GM19328 (cell line): ENCODE data around the gene FAR1.
A peak's percentile ranks its signal among the peaks of the same experiment; 100 is the strongest.
"Not testable (repeated sequence)": the region's sequence is repeated elsewhere in the genome, so short reads cannot be mapped to it uniquely, and the experiment has no call there.

Experiments used
- ATAC-seq: cut with Tn5 transposase; IDR thresholded peaks from one replicate; pipeline ENCODE4 v1.9.1; 2021; ENCODE audit warnings: mild to moderate bottlenecking, moderate library complexity; ENCODE audit not compliant: unreplicated experiment

FAR1 gene

GRCh38 chr11:13702071-13702470, 33.6 kb downstream of the FAR1 start:
- ATAC-seq, result no peak

GRCh38 chr11:13705710-13706109, 37.2 kb downstream of the FAR1 start:
- no peak for ATAC-seq

- no peak for ATAC-seq
Observed at GRCh38 chr11:13713982-13714381, 45.5 kb downstream of the FAR1 start.

GRCh38 chr11:13717331-13717730, 48.9 kb downstream of the FAR1 start:
- ATAC-seq, result no peak

DNA sequence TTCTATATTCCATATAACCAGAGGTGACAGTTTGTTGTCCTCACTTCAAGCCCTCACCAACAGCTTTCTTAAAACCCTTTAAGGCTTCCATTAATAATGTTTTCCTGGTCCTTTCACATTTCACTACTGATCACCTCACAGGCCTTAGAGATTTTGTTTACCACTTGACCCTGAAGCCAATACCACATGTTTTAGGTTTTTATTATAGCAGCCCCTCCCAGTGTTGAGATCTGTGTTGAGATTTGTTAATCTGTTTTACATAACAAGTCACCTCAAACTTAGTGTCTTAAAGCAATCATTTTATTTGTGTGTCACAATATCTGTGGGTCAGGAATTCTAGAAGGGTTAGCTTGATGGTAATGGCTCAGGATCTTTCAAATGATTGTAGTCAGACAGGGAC, 49.9 kb downstream of the FAR1 start:
- no peak for ATAC-seq

- ATAC-seq, result no peak
Observed at GRCh38 chr11:13720940-13721339, 52.5 kb downstream of the FAR1 start.

GRCh38 chr11:13721760-13722159, 53.3 kb downstream of the FAR1 start:
- no peak for ATAC-seq

DNA sequence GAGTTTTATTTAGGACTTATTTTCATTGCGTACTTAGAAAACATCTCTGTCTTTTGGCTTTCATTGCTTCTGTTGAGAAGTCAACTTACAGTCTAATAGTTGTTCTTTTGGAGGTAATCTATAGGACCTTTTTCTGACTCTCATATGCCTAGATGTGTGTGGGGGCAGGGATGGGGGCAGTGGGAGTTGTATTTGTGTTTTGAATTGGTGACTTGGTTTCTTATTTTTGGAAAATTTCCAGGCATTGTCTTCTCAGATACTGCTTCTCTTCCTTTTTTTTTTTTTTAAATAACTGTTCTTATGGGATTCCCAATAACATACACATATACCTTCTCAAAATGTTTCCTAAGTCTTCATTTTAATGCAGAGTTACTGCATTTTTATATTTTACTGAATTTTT, 58.0 kb downstream of the FAR1 start:
- ATAC-seq, result no peak

GRCh38 chr11:13728076-13728475, 59.6 kb downstream of the FAR1 start:
- no peak for ATAC-seq

DNA sequence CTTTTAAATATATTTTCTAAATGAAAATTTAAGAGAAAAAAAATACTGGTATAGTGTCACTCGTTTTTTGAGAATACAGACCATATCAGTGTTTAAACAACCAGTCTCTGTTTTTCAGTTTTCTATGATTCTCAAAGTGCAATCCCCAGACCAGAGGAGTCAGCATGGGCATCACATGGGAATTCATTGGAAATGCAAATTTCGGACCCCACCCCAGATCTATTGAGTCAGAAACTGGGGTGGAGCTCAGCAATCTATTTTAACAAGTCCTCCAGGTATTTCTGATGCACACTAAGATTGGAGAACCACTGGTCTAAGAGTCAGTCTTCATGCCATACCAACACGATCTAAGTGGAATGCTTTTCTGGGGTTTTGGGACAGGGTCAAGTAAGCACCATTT, 66.1 kb downstream of the FAR1 start:
- ATAC-seq, result no peak

- no peak for ATAC-seq
Observed at GRCh38 chr11:13745165-13745564, 76.7 kb downstream of the FAR1 start.

DNA sequence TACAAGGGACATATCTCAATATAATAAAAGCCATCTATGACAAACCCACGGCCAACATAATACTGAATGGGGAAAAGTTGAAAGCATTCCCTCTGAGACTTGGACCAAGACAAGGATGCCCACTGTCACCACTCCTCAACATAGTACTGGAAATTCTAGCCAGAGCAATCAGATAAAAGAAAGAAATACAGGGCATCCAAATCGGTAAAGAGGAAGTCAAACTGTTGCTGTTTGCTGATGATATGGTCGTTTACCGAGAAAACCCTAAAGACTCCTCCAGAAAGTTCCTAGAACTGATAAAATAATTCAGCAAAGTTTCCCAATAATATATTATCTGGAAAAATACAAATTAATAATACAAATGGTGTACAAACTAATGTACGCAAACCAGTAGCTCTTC, 84.8 kb downstream of the FAR1 start:
- not testable (repeated sequence) for ATAC-seq

DNA sequence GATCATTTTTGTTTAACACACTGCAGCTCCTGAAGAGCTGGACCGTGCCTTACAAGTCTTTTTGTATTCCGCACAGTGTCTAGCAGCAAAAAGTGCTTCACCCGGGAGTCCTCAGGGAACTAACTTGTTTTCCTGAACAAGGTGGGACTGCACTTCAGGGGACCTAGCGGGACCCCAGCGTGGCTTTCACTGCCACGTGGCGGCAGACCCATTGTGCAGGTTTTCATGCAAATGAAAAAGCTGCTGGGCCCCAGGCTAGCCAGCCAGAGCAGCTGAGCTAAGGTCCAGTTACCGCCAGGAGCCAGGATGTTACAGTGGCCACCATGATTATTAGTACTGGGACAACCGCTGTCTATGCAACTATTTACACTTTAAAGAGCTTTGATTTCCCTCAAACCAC, 90.6 kb downstream of the FAR1 start:
- ATAC-seq, result no peak

GRCh38 chr11:13760115-13760514, 91.6 kb downstream of the FAR1 start:
- no peak for ATAC-seq

GRCh38 chr11:13761250-13761649, 92.8 kb downstream of the FAR1 start:
- no peak for ATAC-seq

DNA sequence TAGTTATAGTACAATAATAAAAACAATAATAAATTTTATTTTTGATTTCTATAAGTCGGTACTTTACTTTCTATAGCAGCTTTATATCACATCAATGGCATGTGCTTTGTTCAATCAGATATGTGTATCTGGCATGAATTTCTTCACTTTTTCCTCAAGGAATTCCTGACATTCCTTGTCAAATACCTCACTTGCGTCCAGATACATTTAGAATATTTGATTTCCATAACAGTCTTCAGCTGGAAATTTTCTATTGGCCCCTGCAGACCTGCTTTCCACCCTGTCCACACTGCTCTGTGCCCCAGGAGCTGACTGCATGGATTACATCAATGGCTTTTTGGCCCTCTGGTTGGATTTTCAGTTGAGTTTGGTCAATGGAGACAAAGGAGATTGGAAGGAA, 93.2 kb downstream of the FAR1 start:
- no peak for ATAC-seq

GRCh38 chr11:13762718-13763117, 94.2 kb downstream of the FAR1 start:
- no peak for ATAC-seq

DNA sequence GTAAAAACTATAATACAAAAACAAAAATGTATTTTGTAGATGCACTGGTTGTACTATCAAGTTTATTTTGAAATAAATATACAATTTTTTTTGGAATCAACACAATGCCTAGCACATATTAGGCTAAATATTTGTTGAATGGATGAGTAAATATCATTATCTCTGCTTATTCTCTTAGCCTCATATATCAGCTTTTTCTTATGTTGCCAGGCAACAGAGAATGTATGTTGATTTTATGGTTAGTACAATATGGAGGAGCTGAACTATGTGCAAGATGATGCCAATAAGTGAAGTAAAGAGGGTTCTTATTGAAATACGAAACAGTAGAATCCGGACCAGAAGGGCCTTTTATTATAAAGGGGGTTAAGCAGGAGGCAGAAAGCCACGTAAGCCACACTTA, 94.9 kb downstream of the FAR1 start:
- no peak for ATAC-seq

DNA sequence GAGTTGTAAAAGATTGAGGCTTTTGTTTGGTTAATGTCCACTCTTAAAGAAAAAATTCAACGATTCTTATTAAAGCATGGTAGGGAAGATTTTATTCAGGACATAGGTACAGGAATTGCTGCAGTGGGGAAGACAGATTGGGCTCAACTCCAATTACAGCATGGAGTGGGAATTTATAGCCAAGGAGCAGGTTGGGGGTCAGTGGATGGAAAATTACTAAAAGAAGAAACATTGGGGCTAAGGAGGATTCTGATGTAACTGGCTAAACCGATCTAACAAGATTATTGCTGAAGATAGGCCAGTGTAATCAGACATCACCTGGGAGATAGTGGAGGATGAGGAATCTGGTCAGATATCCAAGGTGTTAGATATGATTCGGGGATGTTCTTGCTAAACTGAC, 97.4 kb downstream of the FAR1 start:
- no peak for ATAC-seq

DNA sequence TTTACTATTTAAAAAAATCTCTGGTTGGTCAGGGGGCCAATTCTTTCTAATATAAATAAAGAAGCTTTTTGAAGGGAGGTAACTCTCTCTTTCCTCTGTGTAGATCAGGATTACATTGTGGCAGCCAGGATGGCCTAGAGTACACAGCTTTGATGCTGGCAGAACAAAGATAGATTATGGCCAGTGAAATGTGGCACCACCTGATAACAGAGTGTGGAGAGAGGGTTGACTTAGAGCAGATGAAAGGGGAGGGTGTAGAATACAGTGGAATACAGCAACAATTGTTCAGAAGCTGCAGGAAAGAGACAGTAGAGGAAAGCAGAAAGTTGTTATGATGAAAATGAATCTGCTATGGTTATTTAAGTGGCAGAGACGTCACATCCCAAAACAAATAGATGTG, 99.0 kb downstream of the FAR1 start:
- ATAC-seq, result no peak

GRCh38 chr11:13769188-13769587, 100.7 kb downstream of the FAR1 start:
- no peak for ATAC-seq

DNA sequence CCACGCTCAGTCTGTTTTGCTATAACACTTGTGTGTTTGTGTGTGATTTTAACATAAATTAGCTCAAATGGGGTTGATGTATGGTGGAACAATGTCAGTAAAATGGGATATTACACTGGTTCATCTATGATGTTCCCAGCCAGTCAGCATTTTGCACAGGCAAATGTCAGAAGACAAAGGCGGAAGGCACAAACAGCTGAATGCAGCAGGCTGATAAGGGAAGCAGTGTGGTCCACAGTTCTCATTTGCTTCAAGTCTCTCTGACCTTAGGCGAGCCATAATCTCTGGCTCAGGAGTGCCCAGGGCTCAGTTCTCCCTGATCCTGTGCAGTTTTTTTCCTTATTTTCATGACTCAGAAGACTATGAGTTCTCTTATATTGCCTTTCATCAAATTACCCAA, 102.7 kb downstream of the FAR1 start:
- ATAC-seq, result no peak

DNA sequence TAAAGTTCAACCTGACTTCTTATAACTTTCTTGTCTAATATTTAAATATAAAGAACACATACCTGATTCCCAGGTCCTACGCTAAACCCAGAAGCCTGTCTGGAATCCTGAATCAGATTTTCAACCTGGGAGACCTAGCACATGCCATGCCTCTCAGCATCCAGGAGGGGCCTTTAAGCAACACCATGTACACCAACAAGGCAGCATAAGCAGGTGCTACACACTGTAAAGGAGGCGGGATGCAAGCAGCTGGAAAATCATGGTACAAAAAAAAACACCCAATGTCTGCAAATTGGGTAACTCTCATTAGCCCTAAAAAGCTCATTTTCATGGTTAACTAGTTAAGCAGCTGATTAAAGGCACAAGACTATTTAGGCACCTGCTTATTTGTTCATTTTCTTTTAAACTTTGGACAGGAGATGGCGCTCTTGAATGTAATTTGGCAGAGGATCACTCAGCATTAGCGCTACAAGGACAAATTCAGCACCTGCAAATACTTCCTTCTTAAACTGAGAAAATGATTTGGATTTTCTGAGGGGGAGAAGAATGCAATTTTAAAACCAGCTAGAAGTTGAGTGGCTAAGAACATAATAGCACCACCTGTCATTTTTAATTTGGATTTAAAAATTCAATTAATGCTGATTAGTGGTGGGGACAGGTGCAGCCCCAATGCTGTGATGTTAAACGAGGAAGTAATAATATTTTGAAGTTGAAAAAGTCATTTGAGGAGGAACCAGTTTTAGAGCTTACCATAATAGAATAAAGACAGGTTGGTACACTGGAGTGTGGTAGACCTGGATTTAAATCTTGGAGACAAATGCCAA, 104.0 kb downstream of the FAR1 start:
- peak; percentile 69 for ATAC-seq
